OCI-M2 (cell line): ENCODE measurements around the gene STIMATE.

Experiments
- DNase-seq: peaks from one replicate; lab custom pipeline; 2025; ENCODE audit not compliant: unreplicated experiment; lab: John Stamatoyannopoulos, UW

Gene STIMATE

DNA sequence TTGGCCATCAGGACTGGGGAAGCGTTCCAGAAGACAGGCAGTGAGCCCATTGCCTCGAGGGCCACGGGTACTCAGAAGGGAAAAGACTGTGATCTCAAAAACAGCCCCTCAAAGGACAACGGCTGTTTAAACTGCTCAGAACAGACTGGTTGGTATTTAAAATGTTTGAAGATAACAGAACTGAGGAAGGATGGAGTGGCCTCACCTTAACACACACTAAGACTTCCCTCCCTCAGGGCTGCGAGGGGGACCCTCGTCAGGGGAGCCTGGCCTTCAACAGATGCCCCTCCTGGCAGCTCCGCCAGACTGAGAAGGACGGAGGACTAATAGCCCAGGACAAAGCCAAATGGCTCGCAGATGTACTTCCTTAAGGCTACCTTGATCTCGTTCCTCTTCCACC is 2.6 kb downstream of the STIMATE start:
- DNase-seq: no peak

GRCh38 chr3:52893723-52894122 is 3.6 kb downstream of the STIMATE start:
- no peak for DNase-seq

DNA sequence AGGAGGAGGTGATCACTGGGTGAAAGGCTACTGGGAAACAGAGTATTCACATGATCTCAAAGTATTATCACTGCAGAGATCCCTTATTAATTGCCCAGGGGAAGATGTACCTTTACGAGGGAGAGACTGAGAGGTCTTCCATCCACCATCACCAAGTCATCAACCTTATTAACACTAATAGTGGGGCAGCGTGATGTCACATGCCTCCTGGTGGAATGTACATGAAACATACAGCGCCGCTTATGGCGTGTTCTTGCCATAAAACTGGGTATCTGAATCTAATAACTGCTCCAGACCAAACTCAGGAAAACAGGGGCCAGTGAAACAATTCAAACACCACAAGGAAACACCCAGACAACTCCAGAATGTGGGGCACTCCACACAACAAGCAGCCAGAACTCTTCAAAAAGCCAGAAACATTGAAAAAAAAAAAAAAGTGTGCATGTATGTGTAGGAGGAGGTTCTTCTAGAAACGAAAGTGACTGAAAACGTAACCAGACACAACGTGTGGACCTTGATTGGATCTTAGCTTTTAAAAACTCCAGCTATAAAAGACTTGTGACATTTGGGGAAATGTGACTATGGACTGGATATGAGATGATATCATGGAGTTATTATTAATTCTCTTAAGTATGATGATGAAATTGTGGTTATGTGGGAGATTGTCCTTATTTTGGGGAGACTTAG is 4.6 kb downstream of the STIMATE start:
- DNase-seq: no peak

- no peak for DNase-seq
Measured at GRCh38 chr3:52892290-52892624, 5.1 kb downstream of the STIMATE start.

DNA sequence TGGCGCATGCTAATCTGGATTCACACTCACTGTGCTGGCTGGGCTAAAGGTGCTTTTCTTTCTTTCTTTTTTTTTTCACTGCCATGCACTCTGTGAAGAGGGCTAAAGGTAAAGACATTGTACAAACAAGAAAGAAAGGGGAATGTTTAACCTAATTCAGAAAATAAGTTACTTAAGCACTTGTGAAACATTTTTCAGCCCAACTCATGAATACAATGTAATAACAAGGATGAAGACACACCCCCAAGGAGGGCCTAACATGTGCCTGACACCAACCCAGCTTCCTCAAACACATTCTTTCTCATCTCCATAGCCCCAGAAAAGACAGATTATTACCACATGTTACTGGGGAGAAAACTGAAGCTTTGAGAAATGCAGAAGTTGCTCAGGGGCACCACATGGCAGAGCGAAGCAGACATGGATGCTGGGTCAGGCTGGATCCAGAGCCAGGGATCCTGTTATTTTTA is 5.7 kb downstream of the STIMATE start:
- DNase-seq: no peak

DNA sequence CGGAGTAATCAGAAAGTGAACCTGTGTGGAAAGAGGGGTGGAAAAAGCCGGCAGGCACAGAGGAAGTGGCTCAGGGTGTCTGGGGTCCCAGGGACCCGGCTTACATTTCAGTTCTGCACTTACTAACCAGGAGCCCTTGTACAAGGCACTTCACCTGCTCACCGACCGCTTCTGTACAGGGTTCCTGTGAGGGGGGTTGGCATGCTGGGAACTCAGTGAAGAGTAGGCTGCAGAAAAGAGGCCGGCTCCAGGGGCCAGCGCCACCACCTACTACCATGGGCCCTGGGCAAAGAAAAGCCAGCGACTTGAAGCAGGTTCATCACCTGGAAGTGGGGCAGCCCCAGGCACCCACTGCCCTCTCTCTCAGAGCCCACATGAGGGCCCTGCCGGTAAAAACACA is 6.2 kb downstream of the STIMATE start:
- no peak for DNase-seq

DNA sequence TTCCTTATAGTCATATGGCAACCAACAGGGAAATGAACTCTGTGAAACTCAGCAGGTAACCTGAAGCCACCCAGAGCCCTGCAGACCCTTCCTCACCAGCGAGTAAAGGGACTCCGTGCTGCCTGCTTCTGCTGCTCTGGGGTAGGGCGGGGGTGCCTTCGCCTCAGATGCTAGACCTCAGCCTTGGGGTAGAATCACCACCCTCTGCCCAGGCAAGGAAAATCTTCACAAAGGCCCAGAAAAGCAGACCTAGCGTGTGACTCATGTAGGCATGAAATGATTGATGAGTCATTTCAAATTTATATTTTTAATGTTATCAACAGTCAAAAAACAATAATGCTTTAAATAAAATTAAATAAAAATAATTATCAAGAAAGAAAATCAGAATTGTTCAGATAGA is 6.6 kb downstream of the STIMATE start:
- no peak for DNase-seq

DNA sequence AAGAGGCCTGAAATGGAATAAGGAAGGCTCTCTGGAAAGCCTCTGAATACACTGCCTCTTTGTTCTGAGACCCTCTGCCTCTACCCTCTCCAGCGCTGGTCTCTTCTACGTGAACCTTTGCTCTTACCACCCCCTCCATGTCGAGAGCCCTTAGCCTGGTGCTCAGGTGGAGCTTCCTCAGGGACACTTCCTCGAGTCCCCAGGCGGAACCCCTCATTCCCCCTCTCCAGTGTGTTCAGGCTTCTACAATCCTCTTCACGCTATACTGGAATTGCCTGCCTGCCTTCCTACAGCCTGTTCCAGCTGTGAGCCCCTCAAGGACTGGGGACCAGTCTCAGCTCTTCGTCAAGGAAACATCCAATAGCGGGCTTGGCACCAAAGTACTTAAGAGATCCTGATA is 7.4 kb downstream of the STIMATE start:
- no peak for DNase-seq

DNA sequence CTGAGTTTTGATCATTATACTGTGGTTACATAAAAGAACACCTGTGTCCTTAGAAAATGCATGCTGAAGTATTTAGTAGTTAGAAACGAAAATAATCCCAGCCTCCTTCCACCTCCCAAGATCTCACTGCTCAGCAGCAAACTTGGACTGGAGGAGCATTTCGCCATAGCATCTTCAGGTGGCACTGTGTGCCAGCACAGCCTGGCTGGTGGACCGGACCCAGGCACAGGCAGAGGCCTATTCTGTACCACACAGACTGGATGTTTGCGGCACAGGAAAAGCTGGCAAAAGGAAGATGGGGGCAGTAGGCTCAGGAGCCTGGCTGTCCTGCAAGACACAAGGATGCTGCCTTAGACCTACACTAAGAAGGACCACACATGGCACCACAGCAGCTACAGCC is 10.2 kb downstream of the STIMATE start:
- DNase-seq: no peak

DNA sequence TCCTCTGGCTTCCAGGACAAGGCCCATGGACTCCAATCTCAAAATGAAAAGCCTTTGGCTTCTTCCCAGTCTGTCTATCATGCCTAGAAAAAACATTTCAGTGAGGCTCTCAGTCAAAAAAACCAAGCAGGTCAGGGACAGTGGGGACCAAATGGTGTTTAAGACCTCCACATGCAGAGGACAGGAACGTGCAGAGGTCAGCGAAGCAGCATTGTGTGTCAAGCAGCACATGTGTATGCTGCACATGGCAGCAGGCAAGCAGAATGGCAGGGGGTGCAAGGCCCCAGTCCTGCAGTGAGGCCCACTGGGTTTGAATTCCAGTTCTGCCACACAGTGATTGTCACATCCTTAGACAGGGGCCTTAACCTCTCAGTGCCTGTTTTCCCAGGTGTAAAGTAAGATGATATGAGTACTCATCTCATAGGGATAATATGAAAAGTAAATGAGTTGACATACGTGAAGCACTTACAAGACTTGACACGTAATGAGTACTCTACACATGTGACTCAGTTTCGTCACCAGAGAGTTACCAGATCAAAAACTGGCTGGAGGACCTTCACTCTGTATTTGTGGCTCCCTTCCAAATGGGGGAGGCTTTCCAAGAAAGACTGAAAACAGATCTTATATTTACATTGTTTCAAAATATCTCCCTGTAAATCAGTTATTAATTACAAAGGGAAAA is 11.2 kb downstream of the STIMATE start:
- no peak for DNase-seq

GRCh38 chr3:52882377-52882776 is 15.0 kb downstream of the STIMATE start:
- no peak for DNase-seq

DNA sequence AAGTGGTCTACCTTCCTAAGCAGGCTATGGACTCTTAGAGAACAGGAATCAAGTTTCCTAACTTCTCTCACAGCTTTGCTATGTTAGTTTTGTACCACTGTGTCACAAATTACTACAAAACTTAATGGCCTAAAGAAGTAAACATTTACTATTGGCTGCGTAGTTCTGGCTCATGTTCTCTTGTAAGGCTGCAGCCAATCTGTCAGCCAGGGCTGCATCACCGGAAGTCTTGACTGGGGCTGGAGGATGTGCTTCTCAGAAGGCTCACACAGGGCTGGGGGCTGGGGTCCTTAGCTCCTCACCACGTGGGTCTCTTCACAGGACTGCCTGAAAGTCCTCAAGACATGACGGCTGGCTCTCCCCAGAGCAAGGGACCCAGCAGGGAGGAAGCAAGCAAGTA is 15.5 kb downstream of the STIMATE start:
- no peak for DNase-seq

DNA sequence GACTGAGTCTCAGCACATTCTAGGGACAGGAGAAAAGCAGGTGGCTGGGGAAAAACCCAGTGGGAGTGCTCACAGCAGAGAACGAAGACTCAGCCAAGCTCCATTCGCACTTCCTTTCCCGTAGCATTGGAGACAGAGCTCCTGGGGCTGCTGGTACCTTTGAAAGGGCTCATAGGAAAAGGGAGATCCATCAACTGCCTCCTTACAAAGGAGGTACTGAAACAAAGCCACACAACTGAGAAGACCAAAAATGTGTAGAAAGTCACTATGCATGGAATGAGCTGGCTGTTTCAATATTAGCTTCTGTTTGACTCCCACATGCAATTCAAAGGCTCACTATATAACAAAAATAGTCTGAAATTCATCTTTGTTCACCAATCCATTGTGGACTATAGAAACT is 16.9 kb downstream of the STIMATE start:
- DNase-seq: no peak

DNA sequence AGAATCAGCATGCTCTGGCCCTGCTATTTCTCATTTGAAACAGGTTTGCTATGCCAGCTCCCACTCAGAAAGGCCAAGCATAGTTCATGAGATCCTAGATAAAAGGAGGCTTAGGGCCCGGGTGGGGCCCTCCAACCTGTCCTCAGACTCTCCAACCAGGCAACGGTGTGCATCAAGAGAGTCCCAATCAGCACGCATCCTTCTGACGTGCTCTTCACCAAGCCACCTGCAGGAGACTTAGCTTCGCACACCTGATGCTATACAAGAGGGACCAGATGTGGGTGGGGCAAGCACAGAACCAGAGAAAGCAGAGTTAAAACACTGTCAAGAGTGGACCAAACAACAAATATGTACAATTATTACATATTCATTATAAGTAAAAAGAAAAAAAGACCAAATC is 17.3 kb downstream of the STIMATE start:
- DNase-seq: no peak

DNA sequence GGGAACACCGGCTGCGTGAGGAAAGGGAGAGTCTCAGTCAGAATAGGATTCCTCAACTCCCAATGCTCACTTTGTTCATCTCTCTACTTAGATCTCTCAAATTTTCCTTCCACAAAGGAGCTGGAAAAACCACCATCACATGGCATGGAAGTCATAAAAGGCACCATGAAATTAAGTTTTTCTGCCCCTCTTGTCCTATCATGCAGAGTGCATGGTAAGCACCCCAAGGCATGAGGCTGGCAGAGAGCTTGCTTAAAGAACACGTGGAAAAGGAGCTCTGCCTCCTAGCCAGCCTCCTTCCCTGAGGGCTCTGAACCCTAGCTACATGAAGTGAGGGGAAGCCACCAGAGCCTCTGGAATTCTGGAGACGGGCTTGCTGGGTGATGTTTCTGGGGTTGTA is 17.8 kb downstream of the STIMATE start:
- no peak for DNase-seq

DNA sequence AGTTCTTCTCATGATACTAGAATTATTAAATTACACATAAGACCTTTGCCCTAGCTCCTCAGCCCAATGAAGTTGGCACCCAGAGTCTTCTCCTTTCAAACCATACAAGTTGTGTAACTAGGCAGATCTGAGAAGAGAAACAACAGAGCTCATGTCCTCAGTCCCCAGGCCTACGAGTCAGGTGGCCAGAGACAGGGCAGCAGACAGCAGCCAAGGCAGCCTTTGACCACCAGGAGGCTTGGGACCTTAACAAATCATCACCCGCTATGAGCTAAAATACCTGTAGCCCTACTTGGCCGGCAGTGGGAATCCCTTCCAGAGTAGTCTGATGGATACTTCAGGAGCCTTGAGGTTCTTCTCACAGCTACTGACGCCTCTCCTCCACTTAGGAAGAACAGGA is 18.3 kb downstream of the STIMATE start:
- no peak for DNase-seq

DNA sequence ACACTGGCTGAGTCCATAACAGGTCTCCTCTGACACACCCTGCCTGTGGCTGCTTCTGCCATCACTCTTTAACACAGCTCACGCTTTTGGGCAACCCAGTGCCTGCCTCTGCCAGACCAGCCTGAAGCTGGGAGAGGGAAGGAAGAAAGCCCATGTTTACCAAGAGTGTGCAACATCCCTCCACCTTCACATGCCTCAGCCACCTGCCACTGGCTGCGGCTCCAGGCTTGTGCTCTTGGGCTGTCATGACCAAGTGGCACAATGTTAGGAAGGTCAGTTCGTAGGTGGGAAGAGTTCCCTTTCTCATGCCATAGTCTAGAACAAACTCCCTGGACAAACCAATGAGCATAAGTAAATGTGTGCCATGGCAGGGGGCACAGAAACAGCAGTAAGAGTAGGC is 20.3 kb downstream of the STIMATE start:
- no peak for DNase-seq

- DNase-seq: no peak
Measured at GRCh38 chr3:52874864-52875587, 22.3 kb downstream of the STIMATE start.

DNA sequence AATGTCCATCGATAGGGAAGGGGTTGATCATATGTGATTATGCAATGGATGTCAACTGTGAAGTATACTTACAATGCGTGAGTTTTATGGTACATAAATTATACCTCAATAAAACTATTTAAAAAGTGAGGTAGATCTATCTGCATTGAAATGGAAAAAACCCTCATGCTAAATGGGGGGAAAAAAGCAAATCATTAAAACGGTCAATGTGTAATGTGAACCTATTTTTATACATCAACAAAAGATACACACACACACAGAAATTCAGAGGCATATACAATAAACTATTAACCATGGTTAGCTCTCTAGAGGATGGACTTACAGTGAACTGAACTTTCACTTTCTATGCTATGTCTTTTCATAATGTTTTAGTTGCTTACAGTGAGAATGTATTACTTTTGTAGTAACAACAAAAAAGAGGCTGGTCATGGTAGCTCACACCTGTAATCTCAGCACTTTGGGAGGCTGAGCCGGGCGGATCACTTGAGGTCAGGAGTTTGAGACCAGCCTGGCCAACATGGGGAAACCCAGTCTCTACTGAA is 23.1 kb downstream of the STIMATE start:
- no peak for DNase-seq

- DNase-seq: no peak
Measured at GRCh38 chr3:52873433-52874159, 23.8 kb downstream of the STIMATE start.

- no peak for DNase-seq
Measured at GRCh38 chr3:52872245-52872644, 25.1 kb downstream of the STIMATE start.
